Stomach (tissue), 9 donors: ENCODE results near the gene FCHSD2. TPM values are rescaled to one million over a fixed set of nuclear protein-coding genes. Genes with fewer than 3 reads are reported as not detected.

ENCODE experiments used
- DNase-seq, 2 donors: peaks; one replicate each; pipeline versions ENCODE4 v3.0.0 to v3.0.0-alpha.2; 2013 to 2019
- H3K27ac ChIP-seq, 5 donors: fragments of 200-600 bp in 4 of 5; sonication (generic) in 4 of 5; one replicate each; pipeline ENCODE4 v1.5.1; 2013 to 2019; ENCODE audit warnings: mild to moderate bottlenecking in 1 of 5, moderate library complexity in 1 of 5
- H3K27me3 ChIP-seq, 3 donors: fragments of 200-600 bp; sonication (generic); one replicate each; pipeline ENCODE4 v1.5.1; 2017 to 2019; ENCODE audit warnings: mixed run types in 1 of 3
- H3K36me3 ChIP-seq, 4 donors: fragments of 200-600 bp; sonication (generic); 1 replicate in 3 of 4; 2 replicates in 1 of 4; pipeline ENCODE4 v1.5.1; 2016 to 2019
- H3K4me1 ChIP-seq, 4 donors: fragments of 200-600 bp; sonication (generic); one replicate each; pipeline ENCODE4 v1.5.1; 2016 to 2019
- H3K4me3 ChIP-seq, 4 donors: fragments of 200-600 bp; sonication (generic) in 3 of 4; one replicate each; pipeline ENCODE4 v1.5.1; 2016 to 2019; ENCODE audit warnings: mild to moderate bottlenecking in 1 of 4
- H3K9me3 ChIP-seq, 4 donors: fragments of 200-600 bp; sonication (generic); one replicate each; pipeline ENCODE4 v1.5.1; 2016 to 2019
- CTCF ChIP-seq, 7 experiments: fragments of 450-650 bp in 4 of 7; fragments of 200-600 bp in 3 of 7; sonication (generic) in 3 of 7; IDR thresholded peaks; one replicate each; pipeline ENCODE4 v1.5.1; 2016 to 2019; ENCODE audit warnings: antibody characterized with exemption in 7 of 7, control low read depth in 2 of 7, mild to moderate bottlenecking in 1 of 7
- EP300 ChIP-seq: sonication (generic); formaldehyde crosslinking; IDR thresholded peaks from one replicate; pipeline ENCODE4 v1.6.1; 2017; ENCODE audit warnings: antibody characterized with exemption
- POLR2A ChIP-seq, 4 donors: fragments of 450-650 bp; IDR thresholded peaks; one replicate each; pipeline ENCODE4 v1.6.1; 2016; ENCODE audit warnings: antibody characterized with exemption in 4 of 4, control low read depth in 2 of 4, mild to moderate bottlenecking in 1 of 4, moderate library complexity in 1 of 4
- POLR2AphosphoS5 ChIP-seq, 3 donors: sonication (generic); formaldehyde crosslinking; IDR thresholded peaks; one replicate each; pipeline ENCODE4 v1.6.1; 2016; ENCODE audit warnings: antibody characterized with exemption in 3 of 3
- WGBS, 5 donors: extraction: QIAGEN DNeasy Blood & Tissue Kit in 3 of 5; methylation state at CpG; one replicate each; pipeline versions ENCODE4 v1.1.5 to v1.1.7; 2013 to 2018; 5-methylcytosine and 5-hydroxymethylcytosine counted together
- intact Hi-C: fragments of 100-400 bp; cut with DNase I; formaldehyde crosslinking; loops from one replicate; pipeline ENCODE4 v1.15.1; 2023; ENCODE audit warnings: low total_unique reads
- polyA plus RNA-seq, 3 donors: library from polyadenylated mRNA; stranded (reverse); fragments of 200-250 nt; gene quantifications; one replicate each; pipeline ENCODE4 v1.2.3, GENCODE V29; 2013
- total RNA-seq, 5 donors: library from RNA; depleted of rRNA; stranded (reverse); fragments of >200 nt; gene quantifications; one replicate each; pipeline versions ENCODE4 v1.1.0 to v1.2.3, GENCODE V29; 2014 to 2016
- donor health status: healthy with polysubstance abuse.
- donor health status: Bipolar disorder and iron deficiency.
- donor health status: healthy.

FCHSD2 gene
- total and polyA plus RNA-seq, 8 donors: 5.7 to 64.3 (median 15.9) TPM

- Histone ChIP-seq H3K36me3 (no peaks in the 10 kb centered on the region), H3K27ac (peak overlapping the region in 2 of 5 donors; percentile 26 to 35), H3K4me3 (no peak overlapping the region), H3K9me3 (no peaks in the 10 kb centered on the region), H3K4me1 (peaks cover 0 to 46% (median 4%) of the 10 kb centered on the region in 4 donors), H3K27me3 (peaks cover 0 to 10% (median 0%) of the 10 kb centered on the region in 3 donors)
- intact Hi-C loops: no loop called here
- WGBS, 5 donors: 64 to 80% (median 69%) methylated on average over 8 of the region's 8 CpGs
- no peak for TF ChIP-seq CTCF (IDR thresholded peaks at IDR 0.05)
- TF ChIP-seq EP300: no peak
- no peak for TF ChIP-seq POLR2AphosphoS5 (IDR thresholded peaks at IDR 0.05)
- TF ChIP-seq POLR2A (IDR thresholded peaks at IDR 0.05): no peak
- peak in 1 of 2 donors; percentile 29 for DNase-seq
These were observed 47.2 kb upstream of the FCHSD2 start for GRCh38 chr11:73189315-73189714.

- no peak overlapping the region for H3K4me3 ChIP-seq
- H3K27me3 ChIP-seq: peaks cover 0 to 10% (median 0%) of the 10 kb centered on the region in 3 donors
- no peak for TF ChIP-seq EP300
- TF ChIP-seq POLR2AphosphoS5 (IDR thresholded peaks at IDR 0.05): no peak
- TF ChIP-seq CTCF (IDR thresholded peaks at IDR 0.05): no peak
- TF ChIP-seq POLR2A (IDR thresholded peaks at IDR 0.05): no peak
- peaks cover 0 to 46% (median 4%) of the 10 kb centered on the region in 4 donors for H3K4me1 ChIP-seq
- no peaks in the 10 kb centered on the region for H3K9me3 ChIP-seq
- intact Hi-C loops: no loop called here
- 73 to 91% (median 83%) methylated on average over 4 of the region's 4 CpGs for WGBS, 5 donors
- peak in 1 of 2 donors; percentile 21 for DNase-seq
- H3K36me3 ChIP-seq: no peaks in the 10 kb centered on the region
- H3K27ac ChIP-seq: no peak overlapping the region
These were observed 46.2 kb upstream of the FCHSD2 start for GRCh38 chr11:73188301-73188700.

GRCh38 chr11:73187854-73188253, 45.7 kb upstream of the FCHSD2 start:
- Histone ChIP-seq H3K27me3 (peaks cover 0 to 10% (median 0%) of the 10 kb centered on the region in 3 donors), H3K9me3 (no peaks in the 10 kb centered on the region), H3K4me3 (no peak overlapping the region), H3K27ac (no peak overlapping the region), H3K36me3 (no peaks in the 10 kb centered on the region), H3K4me1 (peaks cover 0 to 46% (median 4%) of the 10 kb centered on the region in 4 donors)
- intact Hi-C loops: no loop called here
- WGBS, 5 donors: 65 to 100% (median 75%) methylated on average over 1 of the region's 1 CpG
- no peak for DNase-seq
- no peak for TF ChIP-seq EP300
- TF ChIP-seq CTCF (IDR thresholded peaks at IDR 0.05): no peak
- no peak for TF ChIP-seq POLR2A (IDR thresholded peaks at IDR 0.05)
- TF ChIP-seq POLR2AphosphoS5 (IDR thresholded peaks at IDR 0.05): no peak

GRCh38 chr11:73186886-73187285, 44.8 kb upstream of the FCHSD2 start:
- Histone ChIP-seq H3K36me3 (no peaks in the 10 kb centered on the region), H3K4me3 (no peak overlapping the region), H3K9me3 (no peaks in the 10 kb centered on the region), H3K27me3 (peaks cover 0 to 10% (median 0%) of the 10 kb centered on the region in 3 donors), H3K4me1 (peaks cover 0 to 46% (median 4%) of the 10 kb centered on the region in 4 donors), H3K27ac (no peak overlapping the region)
- no peak for TF ChIP-seq EP300
- TF ChIP-seq CTCF (IDR thresholded peaks at IDR 0.05): no peak
- no peak for TF ChIP-seq POLR2A (IDR thresholded peaks at IDR 0.05)
- no peak for TF ChIP-seq POLR2AphosphoS5 (IDR thresholded peaks at IDR 0.05)
- DNase-seq: peak in 1 of 2 donors; percentile 21
- 48 to 72% (median 55%) methylated on average over 4 of the region's 4 CpGs for WGBS, 5 donors
- intact Hi-C loops: no loop called here
